NT2/D1 (cell line): ENCODE measurements around the gene SRMS.

Experiments
- SUZ12 ChIP-seq: IDR thresholded peaks from 2 replicates; pipeline ENCODE4 v1.6.1; 2011; ENCODE audit not compliant: insufficient read length, insufficient read depth; ENCODE audit errors: extremely low read depth
- YY1 ChIP-seq: IDR thresholded peaks from 2 replicates; pipeline ENCODE4 v1.6.1; 2011; ENCODE audit not compliant: insufficient read length, insufficient read depth
- ZNF274 ChIP-seq: IDR thresholded peaks from 2 replicates; pipeline ENCODE4 v1.6.1; 2011; ENCODE audit warnings: mild to moderate bottlenecking, low read depth, low read length

GRCh38 chr20:63522091-63522868, 25.3 kb downstream of the SRMS start:
- TF ChIP-seq YY1 (no peak), ZNF274 (no peak), SUZ12 (no peak)
